Muscle of leg (tissue), 11 donors: ENCODE data around the gene PTGDS. TPM values are rescaled to one million over a fixed set of nuclear protein-coding genes. Genes with fewer than 3 reads are reported as not detected.

Experiments used
- DNase-seq: peaks from one replicate; pipeline ENCODE4 v3.0.0; 2013
- H3K27ac ChIP-seq: one replicate; pipeline ENCODE4 v1.5.1; 2013; ENCODE audit warnings: mild to moderate bottlenecking, low read length, control low read depth
- H3K27me3 ChIP-seq: one replicate; pipeline ENCODE4 v1.6.1; 2013; ENCODE audit warnings: low read length; ENCODE audit not compliant: control insufficient read depth, insufficient read depth
- H3K36me3 ChIP-seq: one replicate; pipeline ENCODE4 v1.6.1; 2013; ENCODE audit warnings: low read length; ENCODE audit not compliant: control insufficient read depth, insufficient read depth
- H3K4me1 ChIP-seq: one replicate; pipeline ENCODE4 v1.6.1; 2013; ENCODE audit warnings: low read length; ENCODE audit not compliant: control insufficient read depth, insufficient read depth
- H3K4me3 ChIP-seq: one replicate; pipeline ENCODE4 v1.5.1; 2013; ENCODE audit warnings: low read length, control low read depth
- H3K9me3 ChIP-seq: replicated peaks from 2 replicates; pipeline ENCODE4 v1.6.1; 2013; ENCODE audit warnings: low read depth, low read length; ENCODE audit not compliant: control insufficient read depth
- WGBS: methylation state at CpG from one replicate; pipeline ENCODE4 v1.1.5; 2013; ENCODE audit warnings: missing lambda C conversion rate; ENCODE audit not compliant: insufficient coverage; 5-methylcytosine and 5-hydroxymethylcytosine counted together
- polyA plus RNA-seq, 8 donors: library from polyadenylated mRNA; unstranded; fragments of 120-200 nt; gene quantifications; one replicate each; pipeline versions ENCODE4 v1.2.1 to v1.2.3, GENCODE V29; 2013; ENCODE audit warnings: inconsistent platforms in 1 of 8, low replicate concordance in 1 of 8; ENCODE audit not compliant: insufficient read length in 8 of 8, insufficient read depth in 1 of 8
- total RNA-seq: library from RNA; stranded (reverse); fragments of 120-200 nt; gene quantifications from one replicate; pipeline ENCODE4 v1.2.4, GENCODE V29; 2013

PTGDS gene
- total and polyA plus RNA-seq, 9 donors = 2.8 to 15.9 (median 7.2) TPM

GRCh38 chr9:136973618-136974617 is 3.4 kb upstream of the PTGDS start:
- no peak overlapping the region for H3K27ac ChIP-seq
- no peaks in the 10 kb centered on the region for H3K36me3 ChIP-seq
- 84% methylated on average over 15 of the region's 29 CpGs for WGBS
- DNase-seq = no peak
- H3K4me1 ChIP-seq = peaks cover 37% of the 10 kb centered on the region
- H3K4me3 ChIP-seq = no peak overlapping the region
- H3K9me3 ChIP-seq = no peaks in the 10 kb centered on the region
- H3K27me3 ChIP-seq = peaks cover 3% of the 10 kb centered on the region

GRCh38 chr9:136974817-136975535 is 2.3 kb upstream of the PTGDS start:
- no peak overlapping the region for H3K27ac ChIP-seq
- H3K4me3 ChIP-seq = no peak overlapping the region
- H3K9me3 ChIP-seq = no peaks in the 10 kb centered on the region
- peaks cover 37% of the 10 kb centered on the region for H3K4me1 ChIP-seq
- peaks cover 3% of the 10 kb centered on the region for H3K27me3 ChIP-seq
- no peaks in the 10 kb centered on the region for H3K36me3 ChIP-seq
- 60% methylated on average over 13 of the region's 15 CpGs for WGBS
- DNase-seq = no peak

- DNase-seq = peak; percentile 57
- H3K4me3 ChIP-seq = no peak overlapping the region
These were observed 1.7 kb upstream of the PTGDS start for GRCh38 chr9:136975644-136976043.

GRCh38 chr9:136977649-136978072 is 357 bp downstream of the PTGDS start:
- no peak overlapping the region for H3K27ac ChIP-seq
- H3K36me3 ChIP-seq = no peaks in the 10 kb centered on the region
- peak overlapping the region; percentile 37 for H3K4me3 ChIP-seq
- peaks cover 12% of the 10 kb centered on the region for H3K27me3 ChIP-seq
- no peaks in the 10 kb centered on the region for H3K9me3 ChIP-seq
- 8% methylated on average over 31 of the region's 33 CpGs for WGBS
- DNase-seq = no peak
- H3K4me1 ChIP-seq = peaks cover 37% of the 10 kb centered on the region

More at GRCh38 chr9:136975644-136976043, 1.7 kb upstream of the PTGDS start:
- H3K27me3 ChIP-seq = peaks cover 3% of the 10 kb centered on the region
- peaks cover 37% of the 10 kb centered on the region for H3K4me1 ChIP-seq
- no peaks in the 10 kb centered on the region for H3K36me3 ChIP-seq
- H3K27ac ChIP-seq = no peak overlapping the region
- 51% methylated on average over 7 of the region's 14 CpGs for WGBS
- no peaks in the 10 kb centered on the region for H3K9me3 ChIP-seq

- Histone ChIP-seq H3K4me3 (peak overlapping the region; percentile 37), H3K4me1 (peaks cover 37% of the 10 kb centered on the region), H3K27ac (no peak overlapping the region), H3K36me3 (no peaks in the 10 kb centered on the region), H3K27me3 (peaks cover 18% of the 10 kb centered on the region), H3K9me3 (no peaks in the 10 kb centered on the region)
- peak; percentile 70 for DNase-seq
- WGBS = under 1% methylated on average over 45 of the region's 78 CpGs
These were observed 965 bp downstream of the PTGDS start for GRCh38 chr9:136978073-136978864.

- H3K4me1 ChIP-seq = peaks cover 37% of the 10 kb centered on the region
- H3K9me3 ChIP-seq = no peaks in the 10 kb centered on the region
- no peaks in the 10 kb centered on the region for H3K36me3 ChIP-seq
- H3K27me3 ChIP-seq = peaks cover 25% of the 10 kb centered on the region
- WGBS = 50% methylated on average over 28 of the region's 41 CpGs
- DNase-seq = no peak
- no peak overlapping the region for H3K27ac ChIP-seq
- no peak overlapping the region for H3K4me3 ChIP-seq
These were observed 1.7 kb downstream of the PTGDS start for GRCh38 chr9:136978865-136979544.

- peaks cover 35% of the 10 kb centered on the region for H3K27me3 ChIP-seq
- no peaks in the 10 kb centered on the region for H3K9me3 ChIP-seq
- no peak overlapping the region for H3K27ac ChIP-seq
- WGBS = 78% methylated on average over 21 of the region's 26 CpGs
- peaks cover 34% of the 10 kb centered on the region for H3K4me1 ChIP-seq
- H3K36me3 ChIP-seq = no peaks in the 10 kb centered on the region
- DNase-seq = no peak
- H3K4me3 ChIP-seq = no peak overlapping the region
These were observed 2.7 kb downstream of the PTGDS start for GRCh38 chr9:136979769-136980587.

- peaks cover 44% of the 10 kb centered on the region for H3K27me3 ChIP-seq
- 87% methylated on average over 9 of the region's 16 CpGs for WGBS
- no peak overlapping the region for H3K27ac ChIP-seq
- no peaks in the 10 kb centered on the region for H3K9me3 ChIP-seq
- H3K36me3 ChIP-seq = no peaks in the 10 kb centered on the region
- peaks cover 31% of the 10 kb centered on the region for H3K4me1 ChIP-seq
- no peak overlapping the region for H3K4me3 ChIP-seq
- DNase-seq = no peak
These were observed 3.6 kb downstream of the PTGDS start for GRCh38 chr9:136980669-136981478.
